Measurements from ENCODE around the gene DAPP1.

GRCh38 chr4:99894998-99895397 is 78.4 kb downstream of the DAPP1 start:
- TF ChIP-seq EZH2phosphoT487 (IDR thresholded peaks at IDR 0.05; ENCODE audit: borderline replicate concordance) (no peak), CTCF (conservative IDR thresholded peaks at IDR 0.05; ENCODE audit: low read length) (no peak)

Measured in Loucy (cell line).